ENCODE data around the gene FAIM2.
"Not testable (repeated sequence)": the region's sequence is repeated elsewhere in the genome, so short reads cannot be mapped to it uniquely, and the experiment has no call there.

FAIM2 gene

DNA sequence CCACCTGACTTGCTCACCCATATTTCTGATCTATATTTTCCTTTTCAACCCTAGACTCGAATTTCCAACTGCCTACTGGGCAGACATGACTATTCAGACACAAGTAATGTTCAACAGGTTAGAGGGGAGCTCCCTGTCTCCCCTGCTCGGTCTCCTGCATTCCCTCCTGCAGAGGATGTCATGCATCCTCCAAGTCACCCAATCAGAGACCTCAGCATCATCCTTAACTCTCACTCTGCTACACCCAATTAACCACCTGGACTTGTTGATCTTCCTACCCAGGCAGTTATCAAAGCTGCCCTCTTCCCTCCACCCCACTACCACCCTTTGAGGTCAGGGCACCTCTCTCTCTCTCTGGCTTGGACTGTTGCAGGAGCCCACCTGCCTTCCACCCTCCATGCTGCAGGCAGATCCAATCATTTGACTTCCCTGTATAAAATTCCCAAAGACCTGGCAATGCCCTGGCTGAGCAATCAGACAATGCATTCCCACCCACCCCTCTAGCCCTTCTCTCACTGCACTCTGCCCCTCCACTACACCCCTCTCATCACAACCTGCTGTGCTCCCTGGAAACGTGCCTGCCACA is 10.9 kb downstream of the FAIM2 start:
- no peak for DNase-seq

DNA sequence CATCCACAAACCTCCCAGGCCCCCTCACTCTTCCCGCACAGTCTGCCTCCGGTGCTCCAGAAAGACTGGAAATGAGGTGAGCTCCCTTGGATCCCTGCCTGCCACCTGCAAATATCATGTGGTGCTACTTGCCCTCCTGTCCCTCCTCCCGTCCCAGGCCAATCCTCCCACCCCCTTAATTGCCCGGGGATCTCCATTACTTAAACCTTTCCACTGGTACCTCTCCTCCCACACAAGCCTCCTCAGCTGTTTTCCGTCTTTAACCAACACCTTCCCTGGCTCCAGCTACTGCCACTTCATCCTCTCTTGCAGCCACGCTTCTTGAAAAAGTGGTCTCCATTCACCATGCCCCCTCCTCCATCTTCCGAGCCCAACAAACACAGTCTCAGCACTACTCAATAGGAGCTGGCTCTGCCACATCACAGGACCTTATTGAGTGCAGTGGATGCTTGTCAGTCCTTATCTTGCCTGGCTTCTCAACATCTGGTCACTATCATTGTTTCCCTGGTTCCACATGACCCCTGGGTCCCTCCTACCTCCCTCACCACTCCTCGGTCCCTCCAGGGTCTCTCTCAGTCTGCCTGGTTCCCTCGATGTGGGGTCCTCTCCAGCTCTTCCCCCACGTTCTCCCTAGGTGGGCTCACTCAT is 11.5 kb downstream of the FAIM2 start:
- DNase-seq, result no peak

DNA sequence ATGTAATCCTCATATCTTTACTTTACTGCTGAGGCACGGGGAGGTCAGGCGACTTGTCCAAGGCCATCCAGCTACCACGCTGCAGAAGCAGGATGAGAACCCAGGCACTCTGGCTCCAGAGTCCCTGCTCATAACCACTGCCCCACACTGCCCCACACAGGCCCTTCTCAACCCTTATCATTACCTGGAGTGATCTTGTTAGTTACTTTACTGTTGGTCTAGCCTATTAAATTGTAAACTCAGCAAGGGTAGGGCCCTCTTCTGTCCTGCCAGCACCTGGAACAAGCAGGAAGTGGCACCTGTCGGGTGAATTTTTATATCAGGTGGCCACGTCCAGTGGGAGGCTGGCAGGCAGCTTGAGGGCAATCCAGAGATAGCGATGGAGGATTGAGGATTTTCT is 12.2 kb downstream of the FAIM2 start:
- no peak for DNase-seq

DNA sequence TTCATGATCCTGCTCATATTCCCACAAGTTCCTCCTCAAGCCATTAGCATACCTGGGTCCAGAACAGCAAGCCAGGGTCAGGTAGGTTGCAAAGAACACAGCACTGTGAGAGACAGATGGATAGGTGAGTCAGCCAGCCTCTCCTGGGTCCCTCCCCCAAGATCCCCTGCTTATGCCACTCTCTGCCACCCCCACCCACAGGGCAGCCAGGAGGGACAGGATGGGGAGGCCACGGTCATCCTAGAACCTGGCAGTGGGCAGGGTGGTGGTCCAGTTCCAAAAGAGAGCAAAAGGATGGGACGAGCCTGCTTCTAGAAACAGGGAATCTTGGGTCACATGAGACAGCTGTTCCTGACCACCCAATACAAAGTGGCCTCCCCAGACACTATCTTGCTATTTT is 12.7 kb downstream of the FAIM2 start:
- no peak for DNase-seq

DNA sequence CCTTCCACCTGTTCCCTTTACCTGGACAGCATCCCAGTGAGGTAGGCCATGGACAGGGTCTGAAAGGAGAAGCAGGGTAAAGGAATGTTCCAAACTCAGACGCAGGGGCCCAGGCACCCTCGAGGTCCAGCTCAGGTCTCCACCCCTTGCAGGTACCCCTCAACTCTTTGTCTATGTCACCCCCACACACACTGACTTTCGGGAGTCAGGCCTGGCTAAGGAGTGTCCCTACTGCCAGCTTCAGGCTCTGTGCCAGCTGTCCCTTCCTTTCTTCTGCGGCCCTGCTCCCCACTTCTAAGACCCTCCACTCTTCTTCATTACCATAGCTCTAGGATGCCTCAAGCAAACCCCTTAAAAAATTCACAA is 13.6 kb downstream of the FAIM2 start:
- no peak for DNase-seq

DNA sequence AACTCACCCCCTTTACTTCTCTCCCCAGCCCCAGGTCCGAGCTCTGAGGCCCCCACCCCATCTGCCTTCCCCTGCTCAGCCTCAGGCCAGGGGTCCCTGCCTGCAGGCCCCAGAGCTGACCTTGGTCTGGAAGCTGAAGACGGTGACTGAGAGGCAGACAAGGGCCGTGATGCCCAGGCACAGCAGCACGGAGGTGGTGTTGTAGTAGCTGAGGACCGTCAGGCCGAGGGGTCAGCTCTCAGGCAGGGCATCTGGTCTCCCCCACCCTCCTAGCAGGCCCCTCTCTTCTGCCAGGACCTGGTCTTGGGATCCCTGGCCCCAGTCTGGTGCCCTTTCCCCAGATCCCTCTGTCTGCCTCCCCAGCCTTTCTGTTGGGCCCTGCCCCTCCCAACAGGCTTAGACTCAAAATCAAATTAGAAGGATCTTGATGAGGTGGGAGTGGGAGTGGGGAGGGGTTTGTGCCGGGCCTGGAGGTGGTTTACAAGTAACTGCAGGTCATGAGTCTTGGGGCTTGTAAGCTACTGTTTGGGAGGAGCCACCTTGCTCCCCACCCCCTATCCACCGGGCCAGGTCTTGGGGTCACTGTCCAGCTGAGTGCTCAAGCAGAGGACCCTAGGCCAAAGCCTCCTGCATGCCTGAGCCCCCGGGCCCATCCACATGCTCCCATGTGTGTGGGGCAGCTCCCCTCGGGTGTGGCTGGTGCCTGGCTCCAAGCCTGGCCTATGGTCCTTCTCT is 14.2 kb downstream of the FAIM2 start:
- no peak for DNase-seq

DNA sequence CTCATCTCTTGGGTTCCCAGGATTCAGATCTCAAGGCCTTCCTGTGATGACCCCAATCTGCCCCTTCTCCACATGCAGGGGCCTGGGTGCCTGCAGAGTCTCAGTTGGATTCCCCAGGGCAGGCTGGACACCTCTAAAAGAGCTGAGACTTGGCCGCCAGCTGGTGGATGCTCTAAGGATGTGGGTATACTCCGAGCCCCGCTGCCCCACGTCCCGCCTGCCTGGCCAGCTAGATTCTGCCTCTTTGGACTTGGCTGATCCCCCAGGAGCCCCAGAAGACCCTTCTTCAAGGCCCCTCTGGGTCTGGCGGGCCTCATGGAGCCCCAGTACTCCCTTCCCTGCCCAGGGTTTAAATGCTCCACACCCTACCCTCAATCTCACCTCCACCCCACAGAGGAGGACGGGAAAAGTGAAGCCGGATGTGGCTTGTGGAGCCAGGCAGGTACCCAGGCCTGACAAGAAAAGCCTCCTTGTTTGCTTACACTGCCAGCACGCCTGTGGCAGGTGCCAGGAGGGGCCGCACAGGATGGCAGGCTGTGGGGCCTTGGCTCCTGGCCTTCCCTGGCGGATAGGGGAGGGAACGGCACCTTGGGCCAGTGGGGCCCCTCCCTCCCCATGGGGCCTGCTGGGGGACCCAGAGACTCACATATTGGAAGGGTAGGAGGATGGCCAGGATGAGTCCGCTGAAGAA is 15.1 kb downstream of the FAIM2 start:
- DNase-seq, result no peak

DNA sequence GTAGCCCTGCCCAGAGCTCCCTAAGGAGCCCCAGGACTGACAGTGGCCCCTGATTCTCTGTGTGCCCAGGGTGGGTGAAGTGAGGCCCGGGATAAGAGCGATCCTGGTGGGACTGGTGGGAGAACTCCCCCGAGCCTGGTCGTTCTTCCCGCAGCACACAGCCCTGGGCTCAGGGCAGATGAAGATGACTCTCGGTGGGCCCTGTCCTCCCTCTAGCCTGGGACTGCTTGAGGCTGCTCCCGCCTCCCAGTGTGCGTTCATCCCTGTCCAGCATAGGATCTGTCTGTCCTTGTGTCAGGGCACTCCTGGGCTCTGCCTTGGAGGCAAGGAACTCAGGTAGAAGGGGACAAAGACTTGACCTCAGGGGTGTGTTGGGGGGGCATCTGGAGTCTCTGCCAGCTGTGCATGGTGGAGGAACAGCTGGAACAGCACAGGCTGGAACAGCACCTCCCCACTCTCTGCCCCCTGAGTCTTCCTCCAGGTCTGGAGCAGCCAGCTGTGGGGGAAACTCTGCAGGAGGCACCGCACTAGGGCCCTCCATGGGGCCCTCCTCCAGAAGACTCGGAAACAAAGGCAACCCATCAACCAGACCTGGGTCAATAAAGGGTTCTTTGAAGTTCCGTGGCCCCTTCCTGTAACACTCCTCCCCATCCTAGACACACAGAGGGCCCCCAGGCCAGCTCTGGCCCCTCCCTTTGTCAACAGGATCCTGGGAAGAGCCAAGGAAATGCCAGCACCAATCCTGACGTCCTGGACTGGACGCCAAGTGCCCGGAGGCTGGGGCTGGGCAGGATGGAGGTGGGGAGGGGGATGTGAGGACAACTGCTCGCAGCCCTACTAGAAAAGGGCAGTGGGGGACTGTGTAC is 15.9 kb downstream of the FAIM2 start:
- DNase-seq, result no peak

DNA sequence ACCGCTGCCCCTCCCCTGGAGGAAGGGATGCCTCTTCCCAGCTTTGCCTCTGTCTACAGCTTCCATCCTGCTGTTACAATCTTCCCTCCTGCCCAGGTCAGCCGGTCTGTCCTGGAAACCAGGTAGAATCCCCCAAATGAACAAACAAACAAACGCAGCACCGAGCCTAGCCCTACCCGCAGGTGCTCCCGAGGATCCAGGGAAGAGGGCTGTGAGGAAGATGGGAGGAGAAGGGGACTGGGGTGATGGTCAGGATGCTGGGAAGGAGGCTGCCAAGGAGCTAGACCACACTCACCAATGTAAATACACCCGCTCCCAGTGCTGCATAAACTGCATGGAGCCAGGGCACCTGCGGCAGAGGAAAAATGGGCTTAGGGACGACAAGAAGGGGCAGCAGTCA is 16.6 kb downstream of the FAIM2 start:
- DNase-seq, result no peak

DNA sequence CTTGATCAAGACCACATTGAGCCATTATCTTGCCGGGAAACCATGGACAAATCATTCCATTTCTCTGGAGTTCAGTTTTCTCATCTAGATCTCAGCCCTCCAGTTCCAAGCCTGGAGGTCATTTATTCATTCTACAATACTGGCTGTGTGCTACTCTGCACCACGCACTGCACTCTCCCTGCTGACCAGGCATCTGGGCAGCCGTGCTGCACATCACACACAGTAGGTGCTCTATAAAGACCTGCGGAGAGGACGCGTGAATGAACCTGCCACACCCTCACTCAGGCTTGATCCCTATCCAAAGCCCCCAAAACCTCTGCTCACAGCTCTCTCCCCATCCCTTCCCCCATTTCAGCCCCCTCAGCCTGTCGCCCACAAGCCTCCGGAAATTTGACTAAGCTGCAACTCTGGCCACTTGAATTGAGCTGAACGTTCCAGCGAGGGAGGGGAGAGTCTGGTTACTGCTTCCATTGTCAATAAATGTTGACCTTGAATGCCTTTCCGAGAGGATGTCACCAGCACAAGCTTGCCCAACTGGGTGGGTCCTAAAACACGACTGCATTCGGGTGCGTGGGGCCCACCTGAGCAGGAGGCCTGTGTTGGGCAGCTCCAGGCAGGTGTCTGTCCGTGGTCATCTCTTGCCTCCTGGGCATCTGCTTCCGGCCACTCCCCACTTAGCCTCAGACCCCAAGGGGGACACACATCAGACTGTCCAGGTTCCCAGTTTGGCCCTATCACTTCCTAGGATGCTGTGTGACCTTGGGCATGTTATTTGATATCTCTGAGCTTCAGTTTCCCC is 17.8 kb downstream of the FAIM2 start:
- DNase-seq, result no peak

DNA sequence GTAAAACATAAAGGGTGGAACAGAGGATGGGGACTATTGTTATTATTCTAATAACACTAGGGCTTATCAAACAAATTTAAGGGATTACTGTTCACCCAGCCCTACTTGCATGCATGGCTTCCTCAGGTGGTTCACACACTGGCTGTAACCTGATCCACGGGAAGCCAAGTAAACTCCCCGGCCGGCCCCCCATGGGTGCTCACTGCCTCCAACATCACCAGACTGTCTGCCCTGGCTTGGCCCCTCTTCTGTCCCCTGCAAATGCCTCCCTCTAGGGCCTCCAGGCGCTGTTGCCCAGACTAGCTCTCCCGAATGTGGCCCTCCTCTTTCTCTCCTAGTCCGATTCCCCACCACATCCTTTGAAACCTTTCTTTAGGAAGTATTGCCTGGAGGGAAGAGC is 18.6 kb downstream of the FAIM2 start:
- no peak for DNase-seq

DNA sequence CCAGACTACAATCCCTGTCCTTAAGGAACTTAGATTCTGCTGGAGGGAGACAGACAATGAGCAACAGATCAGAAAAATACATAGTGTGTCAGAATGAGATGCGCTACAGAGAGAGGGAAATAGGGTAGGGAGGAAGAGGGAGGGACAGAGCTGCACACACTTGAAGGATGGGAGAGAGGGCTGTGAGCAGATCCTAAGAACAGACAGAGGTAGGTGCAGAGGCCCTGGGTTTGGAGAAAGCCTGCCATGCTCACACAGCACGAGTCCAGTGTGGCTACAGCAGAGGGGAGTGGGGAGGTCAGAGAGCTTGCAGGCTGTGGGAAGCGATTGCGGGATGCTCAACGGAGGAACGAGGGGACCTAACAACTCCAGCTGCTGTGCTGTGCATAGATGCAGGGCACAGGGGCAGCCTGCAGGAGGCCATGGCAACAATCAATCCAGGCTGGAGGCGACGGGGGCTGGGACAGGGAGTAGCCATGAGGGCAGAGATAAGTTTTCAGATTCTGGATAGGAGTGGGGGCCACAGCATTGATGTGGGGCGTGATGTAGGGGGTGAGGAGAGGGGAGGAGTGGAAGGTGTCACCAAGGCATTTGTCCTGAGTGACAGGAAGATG is 20.7 kb downstream of the FAIM2 start:
- DNase-seq, result no peak

DNA sequence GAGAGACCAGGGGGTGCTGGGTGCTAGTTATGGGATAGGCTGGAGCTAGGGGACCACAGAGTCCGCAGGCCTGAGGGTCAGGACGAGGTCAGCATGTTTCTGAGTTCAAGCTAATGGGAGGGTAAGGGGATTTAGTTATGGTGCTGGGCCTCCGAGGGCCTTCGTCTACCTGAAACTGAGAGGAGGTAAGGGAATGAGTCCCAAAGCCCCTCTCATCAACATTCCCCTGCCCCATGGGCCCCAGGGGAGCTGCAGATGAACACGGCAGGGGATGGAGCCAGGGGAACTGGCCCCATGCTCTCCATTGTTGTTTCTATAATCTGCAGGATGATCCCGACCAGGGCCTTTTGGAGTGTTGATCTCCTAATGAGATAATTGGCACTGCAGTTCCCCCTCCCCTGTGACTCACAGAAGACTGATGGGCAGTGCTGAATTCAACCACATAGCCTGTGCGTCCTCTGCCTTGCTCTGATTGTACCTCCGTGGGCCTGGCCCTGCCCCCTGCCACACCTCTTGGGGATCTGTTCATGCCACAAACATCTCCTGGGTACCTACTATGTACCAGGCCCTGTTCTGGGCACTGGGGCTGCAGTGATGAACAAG is 21.4 kb downstream of the FAIM2 start:
- no peak for DNase-seq

DNA sequence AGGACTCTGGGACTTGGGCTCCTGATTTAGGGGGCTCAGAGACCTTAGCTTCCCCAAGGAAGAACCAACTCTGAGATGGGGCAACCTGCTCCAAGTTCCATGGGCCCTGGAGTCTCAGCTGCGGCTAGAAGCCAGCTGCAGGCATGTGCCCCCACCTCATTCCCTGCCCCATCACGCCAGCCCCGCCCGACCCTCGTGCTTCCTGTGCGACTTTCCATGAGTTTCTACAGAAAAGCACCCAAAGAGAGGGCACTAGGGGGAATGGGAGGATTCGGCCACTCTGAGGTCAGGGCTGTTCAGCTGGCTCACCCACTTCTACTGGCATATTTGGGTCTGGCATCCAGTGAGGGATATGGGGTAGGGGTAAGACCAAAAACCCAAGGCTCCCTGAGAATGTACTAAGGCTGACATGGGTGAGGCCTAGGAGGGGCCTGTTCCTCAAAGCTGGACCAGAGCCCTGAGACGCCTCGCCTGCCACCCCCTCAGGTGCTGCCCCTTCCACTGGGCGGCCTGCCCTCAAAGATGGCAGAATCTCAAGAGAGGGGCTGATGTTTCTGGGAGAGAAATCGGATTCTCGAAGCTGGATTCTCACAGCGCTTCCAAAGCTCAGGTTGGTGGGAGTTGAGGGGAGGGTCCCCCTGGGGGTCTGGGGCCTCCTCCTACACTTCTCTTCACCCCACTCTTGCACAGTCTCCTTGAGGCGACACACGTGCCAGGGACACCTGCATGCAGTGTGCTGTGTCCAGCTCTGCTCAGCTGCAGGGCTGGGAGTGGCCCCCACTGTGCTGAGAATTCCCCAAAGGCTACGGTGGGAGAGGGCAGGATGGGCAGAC is 22.1 kb downstream of the FAIM2 start:
- DNase-seq, result no peak

DNA sequence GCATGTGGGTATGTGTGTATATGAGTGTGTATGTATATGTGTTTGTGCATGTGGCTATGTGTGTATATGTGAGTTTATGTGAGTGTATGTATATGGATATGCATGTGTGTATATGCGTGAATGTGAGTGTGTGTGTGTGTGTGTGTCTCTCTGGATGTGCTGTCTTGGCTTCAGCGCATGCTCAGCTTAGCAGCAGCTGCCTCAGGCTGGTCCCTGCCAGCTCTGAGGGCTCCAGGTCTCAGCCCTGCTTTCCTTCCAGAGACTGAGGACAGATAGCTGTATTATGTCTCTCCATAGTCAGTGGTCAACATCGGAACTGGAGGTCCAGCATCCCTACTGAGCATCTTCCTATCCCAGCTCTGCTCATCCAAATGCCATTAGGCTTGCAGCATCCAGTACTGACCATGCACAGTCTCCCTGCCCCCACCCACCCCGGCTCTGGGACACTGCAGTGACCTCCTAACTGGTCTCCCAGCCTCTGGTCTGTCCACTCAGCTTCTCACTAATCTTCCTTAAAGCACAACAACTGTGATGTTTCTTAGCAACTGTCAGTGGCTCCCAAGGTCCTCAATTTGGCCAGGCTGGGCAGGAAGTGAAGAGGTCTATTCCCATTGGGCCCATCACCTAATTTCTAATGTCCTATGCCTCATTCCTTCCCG is 22.8 kb downstream of the FAIM2 start:
- DNase-seq, result no peak

DNA sequence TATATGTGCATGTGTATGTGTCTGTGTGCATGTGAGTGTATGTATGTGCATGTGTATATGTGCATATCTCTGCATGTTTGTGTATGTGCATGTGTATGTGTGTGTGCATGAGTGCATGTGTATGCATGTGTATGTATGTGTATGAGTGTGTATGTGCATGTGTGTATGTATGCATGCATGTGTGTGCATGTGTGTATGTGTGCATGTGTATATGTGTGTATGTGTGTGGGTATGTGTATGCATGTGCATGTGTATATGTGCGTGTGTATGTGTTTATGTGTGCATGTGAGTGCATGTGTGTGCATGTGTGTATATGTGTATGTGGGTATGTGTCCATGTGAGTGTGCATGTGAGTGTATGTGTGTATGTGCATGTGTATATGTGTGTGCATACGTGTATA is 24.6 kb downstream of the FAIM2 start:
- DNase-seq, result not testable (repeated sequence)

DNA sequence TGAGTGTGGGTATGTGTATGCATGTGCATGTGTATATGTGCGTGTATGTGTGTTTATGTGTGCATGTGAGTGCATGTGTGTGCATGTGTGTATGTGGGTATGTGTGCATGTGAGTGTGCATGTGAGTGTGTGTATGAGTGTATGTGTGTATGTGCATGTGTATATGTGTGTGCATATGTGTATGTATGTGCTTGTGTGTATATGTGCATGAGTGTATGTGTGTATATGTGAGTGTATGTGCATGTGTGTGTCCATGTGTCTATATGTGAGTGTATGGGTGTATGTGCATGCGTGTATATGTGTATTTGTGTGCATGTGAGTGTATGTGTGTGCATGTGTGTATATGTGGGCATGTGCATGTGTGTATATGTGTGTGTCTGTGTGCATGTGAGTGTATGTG is 25.7 kb downstream of the FAIM2 start:
- DNase-seq, result no peak

DNA sequence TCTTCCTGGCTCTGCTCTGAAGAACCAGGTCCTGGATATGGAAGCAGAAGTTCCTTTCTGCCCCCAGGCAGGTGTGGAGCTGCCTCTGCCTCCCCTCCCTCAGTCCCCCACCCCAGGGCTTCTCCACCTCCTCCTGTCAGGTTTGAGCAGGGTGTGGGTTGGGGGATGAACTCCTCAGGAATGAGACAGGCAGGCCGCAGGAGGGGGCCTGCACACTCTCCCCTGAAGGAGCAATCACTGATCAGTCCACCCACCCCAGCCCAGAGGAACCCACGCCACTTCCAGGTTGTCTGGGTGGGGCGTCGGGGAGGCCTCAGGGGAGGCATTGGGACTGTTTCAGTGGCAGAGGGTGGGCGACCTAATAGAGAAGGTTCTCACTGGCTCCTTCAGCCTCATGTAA is 26.6 kb downstream of the FAIM2 start:
- no peak for DNase-seq

DNA sequence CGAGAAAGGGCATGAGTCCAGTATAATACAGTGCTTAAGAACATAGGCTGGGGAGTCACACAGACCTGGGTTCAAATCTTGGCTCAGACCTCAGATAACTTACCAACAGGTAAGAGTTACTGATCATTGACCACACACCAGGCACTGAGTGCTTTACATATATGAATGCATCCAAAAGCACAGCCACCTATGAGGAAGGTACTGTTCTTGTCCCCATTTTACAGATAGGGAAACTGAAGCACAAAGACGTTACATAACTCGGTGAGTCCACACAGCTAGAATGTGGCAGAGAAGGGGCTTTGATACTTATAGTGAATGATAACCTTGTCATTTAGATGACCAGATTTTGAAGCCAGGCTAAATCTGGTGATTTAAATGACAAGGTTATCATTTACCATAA is 27.6 kb downstream of the FAIM2 start:
- DNase-seq, result no peak
